Suprapubic skin (tissue), 4 donors: Measurements from ENCODE around the gene DECR2. TPM values are rescaled to one million over a fixed set of nuclear protein-coding genes. Genes with fewer than 3 reads are reported as not detected.

Experiments
- DNase-seq, 2 donors: peaks; one replicate each; pipeline ENCODE4 v3.0.0-alpha.2; 2019; ENCODE audit warnings: low spot score in 2 of 2
- H3K27ac ChIP-seq: fragments of 200-600 bp; sonication (generic); one replicate; pipeline ENCODE4 v1.5.1; 2019
- H3K27me3 ChIP-seq: fragments of 200-600 bp; sonication (generic); one replicate; pipeline ENCODE4 v1.5.1; 2019
- H3K36me3 ChIP-seq: fragments of 200-600 bp; sonication (generic); one replicate; pipeline ENCODE4 v1.5.1; 2019
- H3K4me1 ChIP-seq: fragments of 200-600 bp; sonication (generic); one replicate; pipeline ENCODE4 v1.5.1; 2019
- H3K4me3 ChIP-seq: fragments of 200-600 bp; sonication (generic); one replicate; pipeline ENCODE4 v1.5.1; 2019; ENCODE audit warnings: mild to moderate bottlenecking
- H3K9me3 ChIP-seq: fragments of 200-600 bp; sonication (generic); one replicate; pipeline ENCODE4 v1.5.1; 2019
- EP300 ChIP-seq: sonication (generic); formaldehyde crosslinking; IDR thresholded peaks from one replicate; pipeline ENCODE4 v1.6.1; 2017; ENCODE audit warnings: antibody characterized with exemption
- POLR2A ChIP-seq, 2 donors: fragments of 450-650 bp; IDR thresholded peaks; one replicate each; pipeline ENCODE4 v1.6.1; 2017; ENCODE audit warnings: antibody characterized with exemption in 2 of 2, mild to moderate bottlenecking in 2 of 2, moderate library complexity in 2 of 2
- POLR2AphosphoS5 ChIP-seq, 3 donors: sonication (generic); formaldehyde crosslinking; IDR thresholded peaks; one replicate each; pipeline ENCODE4 v1.6.1; 2017; ENCODE audit warnings: antibody characterized with exemption in 3 of 3
- WGBS: methylation state at CpG from one replicate; pipeline ENCODE4 v1.1.5; 2018; 5-methylcytosine and 5-hydroxymethylcytosine counted together
- total RNA-seq, 4 donors: library from RNA; depleted of rRNA; stranded (reverse); fragments of >200 nt; gene quantifications; one replicate each; pipeline ENCODE4 v1.1.0, GENCODE V29; 2016
- TF ChIP-seq, protein P1 (sequence below), 2 donors: fragments of 200-600 bp in 1 of 2; fragments of 450-650 bp in 1 of 2; sonication (generic) in 1 of 2; IDR thresholded peaks; one replicate each; pipeline ENCODE4 v1.5.1; 2016 to 2019; ENCODE audit warnings: antibody characterized with exemption in 2 of 2, mild to moderate bottlenecking in 1 of 2, moderate library complexity in 1 of 2

The DECR2 gene
- total RNA-seq, 4 donors from 2014 or later = 9.1 to 23.4 (median 12.3) TPM

DNA sequence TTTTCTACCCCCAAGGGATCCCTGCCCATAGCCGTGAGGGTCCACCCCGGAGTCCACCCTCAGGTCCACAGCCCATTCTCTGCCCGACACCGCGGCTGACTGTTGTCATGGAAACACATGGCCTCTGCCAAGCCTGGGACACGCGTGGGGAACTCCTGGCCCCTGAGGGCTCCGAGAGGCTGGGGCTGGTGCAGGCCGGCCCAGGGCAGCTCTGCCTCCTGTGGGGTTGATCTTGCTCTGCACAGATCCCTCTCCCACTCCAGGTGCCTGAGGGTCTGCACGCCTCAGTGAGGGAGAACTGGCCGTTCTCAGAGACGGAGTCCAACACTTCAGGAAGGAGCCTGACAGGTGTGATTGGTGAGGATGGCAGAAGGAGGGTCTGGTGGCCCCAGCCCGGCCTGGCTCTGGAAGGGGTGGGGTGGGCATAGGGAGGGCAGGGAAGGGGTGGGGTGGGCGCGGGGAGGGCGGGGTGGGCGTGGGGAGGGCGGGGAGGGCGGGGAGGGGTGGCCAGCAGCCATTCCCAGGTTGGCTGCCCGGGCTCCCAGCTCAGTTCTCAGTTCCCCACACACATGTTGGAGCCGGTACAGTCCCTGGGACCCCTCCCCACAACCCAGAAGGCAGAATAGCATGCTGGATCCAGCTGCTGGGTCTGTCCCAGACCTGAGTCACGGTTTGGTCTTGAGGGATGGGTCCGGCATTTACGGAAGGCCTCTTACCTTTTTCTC, 37.8 kb upstream of the DECR2 start:
- no peak for TF ChIP-seq EP300
- TF ChIP-seq POLR2A (IDR thresholded peaks at IDR 0.05) = no peak
- TF ChIP-seq, protein P1, sequence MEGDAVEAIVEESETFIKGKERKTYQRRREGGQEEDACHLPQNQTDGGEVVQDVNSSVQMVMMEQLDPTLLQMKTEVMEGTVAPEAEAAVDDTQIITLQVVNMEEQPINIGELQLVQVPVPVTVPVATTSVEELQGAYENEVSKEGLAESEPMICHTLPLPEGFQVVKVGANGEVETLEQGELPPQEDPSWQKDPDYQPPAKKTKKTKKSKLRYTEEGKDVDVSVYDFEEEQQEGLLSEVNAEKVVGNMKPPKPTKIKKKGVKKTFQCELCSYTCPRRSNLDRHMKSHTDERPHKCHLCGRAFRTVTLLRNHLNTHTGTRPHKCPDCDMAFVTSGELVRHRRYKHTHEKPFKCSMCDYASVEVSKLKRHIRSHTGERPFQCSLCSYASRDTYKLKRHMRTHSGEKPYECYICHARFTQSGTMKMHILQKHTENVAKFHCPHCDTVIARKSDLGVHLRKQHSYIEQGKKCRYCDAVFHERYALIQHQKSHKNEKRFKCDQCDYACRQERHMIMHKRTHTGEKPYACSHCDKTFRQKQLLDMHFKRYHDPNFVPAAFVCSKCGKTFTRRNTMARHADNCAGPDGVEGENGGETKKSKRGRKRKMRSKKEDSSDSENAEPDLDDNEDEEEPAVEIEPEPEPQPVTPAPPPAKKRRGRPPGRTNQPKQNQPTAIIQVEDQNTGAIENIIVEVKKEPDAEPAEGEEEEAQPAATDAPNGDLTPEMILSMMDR (IDR thresholded peaks at IDR 0.05) = no peak
- TF ChIP-seq POLR2AphosphoS5 (IDR thresholded peaks at IDR 0.05) = no peak
- peaks cover 7% of the 10 kb centered on the region for H3K4me1 ChIP-seq
- no peak overlapping the region for H3K4me3 ChIP-seq
- WGBS = 8% methylated on average over 11 of the region's 24 CpGs
- H3K36me3 ChIP-seq = peaks cover 26% of the 10 kb centered on the region
- H3K9me3 ChIP-seq = no peaks in the 10 kb centered on the region
- DNase-seq = no peak
- H3K27ac ChIP-seq = no peak overlapping the region
- no peaks in the 10 kb centered on the region for H3K27me3 ChIP-seq

DNA sequence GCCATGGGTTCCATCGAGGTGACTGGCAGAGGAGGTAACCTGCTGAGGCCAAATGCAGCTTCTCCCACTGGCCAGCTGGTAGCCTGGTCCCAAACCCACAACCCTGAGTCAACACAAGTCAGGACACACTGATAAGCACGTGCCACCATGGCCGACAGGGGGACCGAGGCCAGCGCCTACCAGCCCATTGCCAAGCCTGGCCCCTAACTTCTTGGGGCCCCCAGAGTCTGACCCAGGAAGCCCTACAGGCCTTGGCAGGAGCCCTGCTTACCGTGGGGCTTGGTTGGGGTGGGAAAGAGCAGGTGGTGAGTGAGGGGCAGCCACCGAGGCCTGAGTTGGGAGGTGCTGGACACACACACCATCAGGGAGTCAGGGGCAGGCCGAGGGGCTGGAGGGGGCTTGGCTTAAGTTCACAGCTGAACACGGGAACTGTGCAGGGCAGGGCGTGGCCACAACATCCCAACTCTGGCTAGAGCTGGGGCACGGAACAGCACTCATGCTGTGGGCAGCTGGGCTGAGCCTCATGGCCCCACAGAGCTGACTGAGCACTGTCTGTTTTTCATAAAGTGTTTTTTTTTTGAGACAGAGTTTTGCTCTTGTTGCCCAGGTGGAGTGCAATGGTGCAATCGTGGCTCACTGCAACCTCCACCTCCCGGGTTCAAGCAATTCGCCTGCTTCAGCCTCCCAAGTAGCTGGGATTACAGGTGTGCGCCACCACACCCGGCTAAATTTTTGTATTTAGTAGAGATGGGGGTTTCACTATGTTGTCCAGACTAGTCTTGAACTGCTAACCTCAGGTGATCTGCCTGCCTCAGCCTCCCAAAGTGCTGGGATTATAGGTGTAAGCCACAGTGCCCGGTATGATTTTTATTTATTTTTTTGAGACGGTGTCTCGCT, 36.8 kb upstream of the DECR2 start:
- Histone ChIP-seq H3K4me3 (no peak overlapping the region), H3K4me1 (peaks cover 15% of the 10 kb centered on the region), H3K9me3 (no peaks in the 10 kb centered on the region), H3K27me3 (no peaks in the 10 kb centered on the region), H3K36me3 (peaks cover 26% of the 10 kb centered on the region), H3K27ac (no peak overlapping the region)
- TF ChIP-seq POLR2A (IDR thresholded peaks at IDR 0.05) (no peak), EP300 (no peak), POLR2AphosphoS5 (IDR thresholded peaks at IDR 0.05) (no peak)
- TF ChIP-seq, protein P1 (IDR thresholded peaks at IDR 0.05) = no peak
- no peak for DNase-seq
- WGBS = 72% methylated on average over 12 of the region's 19 CpGs

DNA sequence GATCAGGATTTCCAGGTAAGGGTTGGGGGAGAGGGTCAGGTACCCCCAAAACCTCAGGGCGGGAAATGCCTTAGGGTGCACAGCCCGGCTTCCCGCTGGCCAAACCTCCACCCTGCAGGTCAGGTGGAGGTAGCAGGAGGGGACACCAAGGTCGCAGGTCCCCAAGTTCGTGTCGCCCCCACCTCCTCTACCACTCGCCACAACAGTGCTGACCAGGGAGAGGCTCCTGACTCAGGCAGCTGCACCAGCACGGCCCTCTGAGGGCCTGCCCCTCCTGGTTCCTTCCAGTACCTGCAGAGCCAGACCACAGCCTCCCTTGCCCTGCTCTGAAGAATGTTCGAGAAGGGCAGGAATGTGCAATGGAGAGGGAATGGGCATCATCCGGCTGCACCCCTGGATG, 35.2 kb upstream of the DECR2 start:
- peaks cover 26% of the 10 kb centered on the region for H3K36me3 ChIP-seq
- H3K27ac ChIP-seq = no peak overlapping the region
- H3K27me3 ChIP-seq = no peaks in the 10 kb centered on the region
- TF ChIP-seq POLR2A (IDR thresholded peaks at IDR 0.05) = no peak
- no peak for TF ChIP-seq EP300
- TF ChIP-seq, protein P1 (IDR thresholded peaks at IDR 0.05) = no peak
- TF ChIP-seq POLR2AphosphoS5 (IDR thresholded peaks at IDR 0.05) = no peak
- peak in 1 of 2 donors; percentile 55 for DNase-seq
- WGBS = 79% methylated on average over 8 of the region's 10 CpGs
- H3K4me1 ChIP-seq = peaks cover 27% of the 10 kb centered on the region
- no peaks in the 10 kb centered on the region for H3K9me3 ChIP-seq
- no peak overlapping the region for H3K4me3 ChIP-seq

DNA sequence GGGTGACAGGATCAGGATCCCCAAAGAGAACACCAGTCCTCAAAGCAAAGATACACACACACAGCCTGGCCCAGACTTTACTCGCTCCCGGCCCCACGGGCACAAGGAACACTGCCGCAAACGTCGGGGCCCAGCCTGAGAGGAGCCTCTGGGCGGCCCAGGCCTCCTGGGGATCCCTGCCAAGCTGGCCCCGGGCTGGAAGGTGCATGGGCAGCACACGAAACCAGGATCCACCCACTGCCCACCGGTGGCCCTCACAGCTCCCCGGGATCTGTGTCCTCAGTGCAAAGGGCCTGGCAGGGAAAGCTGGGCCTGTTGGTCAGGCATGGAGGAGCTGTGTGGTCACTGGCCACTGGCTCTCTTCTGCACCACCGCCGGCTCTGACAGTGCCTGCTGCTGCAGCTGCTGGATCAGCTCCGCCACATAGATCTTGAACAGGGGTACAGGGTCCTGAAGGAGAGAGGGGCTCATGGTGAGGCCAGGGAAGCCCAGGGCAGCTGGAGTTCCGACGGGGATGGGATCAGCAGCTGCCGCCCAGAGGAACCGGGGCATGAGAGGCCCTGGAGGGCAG, 34.3 kb upstream of the DECR2 start:
- peaks cover 32% of the 10 kb centered on the region for H3K36me3 ChIP-seq
- H3K27me3 ChIP-seq = no peaks in the 10 kb centered on the region
- no CpG with 5 or more reads among the region's 18 CpGs for WGBS
- H3K4me3 ChIP-seq = no peak overlapping the region
- no peak overlapping the region for H3K27ac ChIP-seq
- H3K4me1 ChIP-seq = peaks cover 22% of the 10 kb centered on the region
- no peaks in the 10 kb centered on the region for H3K9me3 ChIP-seq
- no peak for DNase-seq
- TF ChIP-seq POLR2AphosphoS5 (IDR thresholded peaks at IDR 0.05) (no peak), POLR2A (IDR thresholded peaks at IDR 0.05) (no peak), EP300 (no peak)

DNA sequence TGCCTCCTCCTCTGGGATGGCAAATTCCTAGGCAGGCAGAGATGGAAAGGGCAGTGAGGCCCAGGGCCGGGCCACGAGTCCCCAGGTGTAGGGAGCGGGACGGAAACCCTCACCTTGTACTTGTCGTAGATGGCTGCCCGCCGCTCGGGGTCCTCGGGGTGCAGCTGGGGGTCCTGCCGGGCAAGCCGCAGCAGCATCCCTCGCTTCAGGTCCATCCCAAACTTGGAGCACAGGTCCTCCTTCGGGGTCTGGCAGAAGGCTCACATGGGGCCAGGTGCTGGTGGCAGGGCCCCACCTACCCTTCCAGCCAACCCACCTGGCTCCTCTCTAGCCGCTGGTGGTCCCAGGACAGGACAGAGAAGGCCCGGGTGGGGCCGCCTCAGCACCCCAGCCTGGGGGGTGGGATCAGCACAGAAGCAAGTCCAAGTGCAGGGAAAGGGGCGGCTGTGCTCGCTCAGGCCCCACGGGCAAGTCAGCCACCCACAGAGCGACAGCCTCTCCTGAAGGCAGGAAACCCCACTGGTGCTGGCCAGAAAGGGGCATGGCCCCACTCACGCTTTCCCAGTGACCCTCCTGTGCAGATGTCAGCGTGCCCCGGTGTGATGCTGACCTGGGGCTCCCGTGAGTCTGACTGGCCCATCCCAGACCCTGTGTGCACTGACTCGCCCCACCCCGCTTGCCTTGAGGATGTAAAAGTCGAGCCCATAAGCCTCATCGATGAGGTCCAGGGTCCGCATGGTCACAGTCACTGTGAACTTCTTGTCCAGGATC, 33.1 kb upstream of the DECR2 start:
- peaks cover 20% of the 10 kb centered on the region for H3K4me1 ChIP-seq
- WGBS = 94% methylated on average over 19 of the region's 29 CpGs
- TF ChIP-seq EP300 = no peak
- no peak for TF ChIP-seq POLR2AphosphoS5 (IDR thresholded peaks at IDR 0.05)
- TF ChIP-seq POLR2A (IDR thresholded peaks at IDR 0.05) = no peak
- TF ChIP-seq, protein P1 (IDR thresholded peaks at IDR 0.05) = no peak
- peaks cover 42% of the 10 kb centered on the region for H3K36me3 ChIP-seq
- no peak overlapping the region for H3K27ac ChIP-seq
- no peaks in the 10 kb centered on the region for H3K27me3 ChIP-seq
- no peaks in the 10 kb centered on the region for H3K9me3 ChIP-seq
- peak in 1 of 2 donors; percentile 60 for DNase-seq
- no peak overlapping the region for H3K4me3 ChIP-seq
